BJ (cell line): ENCODE data around the gene GSG1L. TPM values are rescaled to one million over a fixed set of nuclear protein-coding genes. Genes with fewer than 3 reads are reported as not detected.

Experiments used
- CTCF ChIA-PET: fragments of 350-600 bp; formaldehyde crosslinking; extraction: SDS; loops from one replicate; lab custom pipeline; 2021; ENCODE audit warnings: antibody characterized with exemption, inconsistent platforms; lab: Yijun Ruan, JAX
- POLR2A ChIA-PET: fragments of 300-600 bp; sonication (Branson Sonifier 250); formaldehyde crosslinking; extraction: SDS; loops from one replicate; lab custom pipeline; 2021; ENCODE audit warnings: antibody characterized with exemption; lab: Charles Lee
- DNase-seq: peaks from one replicate; pipeline ENCODE4 v3.0.0-alpha.2; 2011; ENCODE audit warnings: low read depth
- H3K27me3 ChIP-seq: 2 replicates; pipeline ENCODE4 v1.6.0; 2011; ENCODE audit warnings: low read length; ENCODE audit not compliant: control insufficient read depth, insufficient read depth
- H3K36me3 ChIP-seq: 2 replicates; pipeline ENCODE4 v1.5.1; 2011; ENCODE audit warnings: low read length; ENCODE audit not compliant: control insufficient read depth, insufficient read depth
- H3K4me3 ChIP-seq: 2 replicates; pipeline ENCODE4 v1.5.1; 2011; ENCODE audit warnings: low read depth, mild to moderate bottlenecking, control low read depth, low read length
- polyA plus RNA-seq: library from polyadenylated mRNA; depleted of rRNA; stranded (reverse); fragments of >200 nt; gene quantifications from 2 replicates; pipeline ENCODE4 v1.2.3, GENCODE V29; 2011
- TF ChIP-seq, protein P1 (sequence below): IDR thresholded peaks from 2 replicates; pipeline ENCODE4 v1.5.1; 2011; ENCODE audit warnings: low read depth, mild to moderate bottlenecking, control low read depth, inconsistent platforms, low read length, moderate library complexity; ENCODE audit not compliant: insufficient read depth

GSG1L gene
- polyA plus RNA-seq, 1 experiment, result not detected

DNA sequence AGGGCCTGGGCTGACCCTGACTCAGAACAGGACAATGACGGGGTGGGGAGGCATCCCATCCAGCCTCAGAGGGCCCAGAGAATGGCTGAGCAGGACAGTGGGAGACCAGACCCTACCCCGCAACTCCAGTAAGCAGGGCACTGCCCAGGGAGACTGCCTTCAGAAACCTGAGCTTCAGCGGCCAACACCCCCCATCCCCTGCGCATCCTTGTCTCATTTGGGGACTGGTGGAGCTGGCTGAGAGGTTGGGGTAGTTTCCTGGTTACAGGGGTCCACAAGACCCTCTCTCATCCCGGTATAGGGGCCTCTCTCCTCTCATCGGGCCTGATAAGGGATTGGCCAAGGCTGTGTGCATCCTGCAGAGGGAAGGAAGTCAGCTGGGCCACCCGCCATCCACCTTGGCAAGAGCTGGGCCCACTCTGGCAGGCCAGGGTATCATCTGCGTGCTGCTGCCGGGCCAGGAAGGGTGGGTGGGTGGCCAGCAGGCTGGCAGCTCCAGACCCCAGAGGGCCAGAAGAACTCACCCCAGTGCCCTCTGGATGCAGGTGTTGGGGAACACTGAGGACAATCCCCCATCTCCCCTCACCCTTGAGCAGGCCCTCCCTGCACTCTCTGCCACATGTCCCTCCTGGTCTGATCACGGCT lies 284.5 kb downstream of the GSG1L start:
- Histone ChIP-seq H3K36me3 (peaks cover 1% of the 10 kb centered on the region), H3K4me3 (no peak overlapping the region), H3K27me3 (no peaks in the 10 kb centered on the region)
- no peak for DNase-seq
- ChIA-PET CTCF (interaction anchor here (0.9 to 1.6 kb wide), 6 partner anchors 8 to 292 kb away, joined by 3 to 7 read pairs (median 3); no protein-coding TSS in a partner anchor), POLR2A (no interaction called here)
- TF ChIP-seq, protein P1, sequence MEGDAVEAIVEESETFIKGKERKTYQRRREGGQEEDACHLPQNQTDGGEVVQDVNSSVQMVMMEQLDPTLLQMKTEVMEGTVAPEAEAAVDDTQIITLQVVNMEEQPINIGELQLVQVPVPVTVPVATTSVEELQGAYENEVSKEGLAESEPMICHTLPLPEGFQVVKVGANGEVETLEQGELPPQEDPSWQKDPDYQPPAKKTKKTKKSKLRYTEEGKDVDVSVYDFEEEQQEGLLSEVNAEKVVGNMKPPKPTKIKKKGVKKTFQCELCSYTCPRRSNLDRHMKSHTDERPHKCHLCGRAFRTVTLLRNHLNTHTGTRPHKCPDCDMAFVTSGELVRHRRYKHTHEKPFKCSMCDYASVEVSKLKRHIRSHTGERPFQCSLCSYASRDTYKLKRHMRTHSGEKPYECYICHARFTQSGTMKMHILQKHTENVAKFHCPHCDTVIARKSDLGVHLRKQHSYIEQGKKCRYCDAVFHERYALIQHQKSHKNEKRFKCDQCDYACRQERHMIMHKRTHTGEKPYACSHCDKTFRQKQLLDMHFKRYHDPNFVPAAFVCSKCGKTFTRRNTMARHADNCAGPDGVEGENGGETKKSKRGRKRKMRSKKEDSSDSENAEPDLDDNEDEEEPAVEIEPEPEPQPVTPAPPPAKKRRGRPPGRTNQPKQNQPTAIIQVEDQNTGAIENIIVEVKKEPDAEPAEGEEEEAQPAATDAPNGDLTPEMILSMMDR, result no peak

DNA sequence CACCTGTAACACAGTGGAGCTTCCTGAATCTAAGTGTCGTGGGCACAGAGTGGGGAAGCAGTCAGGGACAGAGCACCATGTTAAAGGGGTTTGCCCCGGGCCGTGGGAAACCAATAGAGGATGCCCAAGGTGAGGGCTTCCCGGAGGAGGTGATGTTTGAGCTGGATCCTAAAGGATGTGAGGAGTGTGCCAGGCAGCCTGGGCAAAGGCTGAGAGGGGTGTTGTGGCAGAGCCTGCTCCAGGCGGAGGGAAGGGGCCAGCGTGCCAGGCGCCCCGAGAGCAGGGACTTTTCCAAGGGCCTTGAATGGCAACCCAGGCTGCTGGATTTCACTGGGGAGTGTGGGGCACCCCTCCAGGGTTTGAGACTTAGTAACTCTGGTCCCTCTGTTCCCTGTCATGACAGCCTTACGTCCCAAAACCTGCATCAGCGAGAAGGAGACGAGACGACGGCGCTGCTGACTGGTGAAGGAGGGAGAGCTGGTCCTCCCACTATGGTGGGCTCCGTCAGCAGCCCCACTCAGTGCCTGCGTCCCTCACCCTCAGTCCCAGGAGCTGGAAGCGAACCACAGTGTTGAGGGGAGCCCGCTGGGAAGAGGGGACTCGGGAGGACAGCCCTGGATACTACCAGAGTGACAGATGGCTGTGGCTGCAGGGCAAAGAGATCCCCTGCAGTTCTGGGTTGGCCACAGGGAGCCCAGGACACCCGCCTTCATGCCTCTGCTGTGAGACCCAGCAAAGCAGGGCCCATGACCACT lies 285.2 kb downstream of the GSG1L start:
- H3K27me3 ChIP-seq, result no peaks in the 10 kb centered on the region

DNA sequence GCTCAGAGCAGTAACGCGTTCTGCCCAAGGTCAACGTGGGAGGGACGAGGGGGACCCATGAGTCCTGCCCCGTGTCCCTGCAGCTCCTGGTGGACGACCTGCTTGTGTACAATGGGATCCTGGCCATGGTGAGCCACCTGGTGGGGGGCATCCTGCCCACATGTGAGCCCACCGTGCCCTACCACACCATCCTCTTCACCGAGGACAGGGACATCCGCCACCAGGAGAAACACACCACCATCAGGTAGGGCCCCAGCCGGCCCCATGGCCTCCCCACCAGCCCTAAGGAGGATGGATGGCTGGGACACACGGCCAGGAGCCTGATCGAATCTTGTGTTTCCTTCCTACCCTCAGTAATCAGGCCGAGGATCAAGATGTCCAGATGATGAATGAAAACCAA lies 286.0 kb downstream of the GSG1L start:
- Histone ChIP-seq H3K27me3 (no peaks in the 10 kb centered on the region), H3K36me3 (peaks cover 1% of the 10 kb centered on the region), H3K4me3 (no peak overlapping the region)
- TF ChIP-seq, protein P1, result no peak
- ChIA-PET CTCF (no interaction called here), POLR2A (no interaction called here)
- DNase-seq, result no peak

More for the DNA sequence above, 285.2 kb downstream of the GSG1L start:
- TF ChIP-seq, protein P1, result no peak
- DNase-seq, result no peak
- ChIA-PET POLR2A (no interaction called here), CTCF (no interaction called here)
- Histone ChIP-seq H3K4me3 (no peak overlapping the region), H3K36me3 (peaks cover 1% of the 10 kb centered on the region)

DNA sequence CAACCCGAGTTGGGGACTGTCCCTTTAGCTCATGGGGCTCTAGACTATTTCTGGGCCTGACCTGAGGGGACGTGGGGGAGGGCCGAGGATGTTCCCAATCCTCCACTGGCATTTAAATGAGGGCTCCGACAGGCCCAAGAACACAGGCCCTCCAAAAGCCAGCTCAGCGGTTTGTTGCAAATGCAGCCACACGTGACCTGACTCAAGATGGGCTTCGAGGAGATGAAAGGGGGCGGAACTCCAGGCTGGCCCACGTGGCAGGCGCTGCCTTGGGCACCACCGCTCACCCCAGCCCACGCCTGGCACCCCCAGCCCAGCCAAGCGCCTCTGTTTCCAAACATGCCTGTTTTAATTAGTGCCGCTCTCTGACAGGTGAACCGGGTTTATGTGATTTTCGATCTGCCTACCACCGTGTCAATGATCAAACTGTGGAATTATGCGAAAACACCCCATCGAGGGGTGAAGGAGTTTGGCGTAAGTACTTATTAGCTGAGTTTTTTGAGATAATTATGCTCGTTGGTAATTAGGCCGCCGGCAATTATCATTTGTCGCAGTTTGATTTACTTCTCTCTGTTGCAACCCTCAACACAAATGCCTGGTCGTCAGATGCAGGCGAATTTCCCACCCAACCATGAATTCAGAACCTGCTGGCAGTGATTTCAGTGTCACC lies 286.8 kb downstream of the GSG1L start:
- no peak for DNase-seq
- peaks cover 6% of the 10 kb centered on the region for H3K36me3 ChIP-seq
- TF ChIP-seq, protein P1, result no peak
- CTCF ChIA-PET, result interaction anchor here (1.0 kb wide), 1 partner anchor 440 kb away, joined by 3 read pairs; no protein-coding TSS in a partner anchor
- POLR2A ChIA-PET, result no interaction called here
- no peak overlapping the region for H3K4me3 ChIP-seq
- H3K27me3 ChIP-seq, result no peaks in the 10 kb centered on the region

DNA sequence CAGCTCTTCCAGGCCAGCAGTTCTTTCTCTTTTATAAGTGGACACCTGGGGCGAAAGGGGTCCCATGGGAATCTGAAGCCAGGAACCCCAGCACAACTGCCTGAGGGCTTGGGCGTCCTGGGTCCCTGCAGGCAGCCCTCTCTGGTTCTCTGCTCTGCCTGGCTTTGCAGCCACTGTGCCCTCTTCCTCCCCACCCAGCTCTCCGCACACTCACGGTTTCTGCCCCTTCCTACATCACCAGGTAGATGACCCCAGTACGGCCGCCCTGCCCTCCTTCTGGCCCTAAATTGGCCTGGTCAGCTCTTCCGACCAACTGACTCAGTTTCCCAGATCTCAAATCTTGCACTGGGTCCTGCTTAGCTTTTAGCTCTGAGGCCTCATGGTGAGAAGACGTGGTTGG lies 288.3 kb downstream of the GSG1L start:
- H3K27me3 ChIP-seq, result no peaks in the 10 kb centered on the region
- H3K36me3 ChIP-seq, result peaks cover 7% of the 10 kb centered on the region
- no peak for DNase-seq
- ChIA-PET CTCF (no interaction called here), POLR2A (no interaction called here)
- H3K4me3 ChIP-seq, result no peak overlapping the region
- TF ChIP-seq, protein P1, result no peak
